ENCODE data around the gene KCNE5. TPM values are rescaled to one million over a fixed set of nuclear protein-coding genes. Genes with fewer than 3 reads are reported as not detected.

KCNE5 gene
- 3.6 and 3.7 TPM in 2 replicates for total RNA-seq (2021)
- long read RNA-seq, transcript KCNE5-201 (1 exons, 1,473 nt): major isoform, 5 of 5 reads
- long read RNA-seq, partial matches to known transcripts: 0 of 5 reads
- long read RNA-seq, other reads (novel, unspliced or antisense): 0 of 5 reads

GRCh38 chrX:109624641-109625616 lies at the start of gene KCNE5:
Gene KCNE5 (minus strand): TSS chrX:109625172. CDS start chrX:109625020, 152 bp downstream.
- Histone ChIP-seq H3K18ac (ENCODE audit: insufficient read length, low read depth, low read length) (peak within 1 kb of the TSS; percentile 63), H4K20me1 (ENCODE audit: control insufficient read depth, insufficient read depth, insufficient read length) (no peaks in the 10 kb centered on the region), H2BK12ac (ENCODE audit: insufficient read length, low read depth, low read length) (peak within 1 kb of the TSS; percentile 66), H2BK20ac (ENCODE audit: low read depth, low read length, poor library complexity, severe bottlenecking) (no peak within 1 kb of the TSS), H2BK120ac (ENCODE audit: low read depth, low read length, poor library complexity, severe bottlenecking) (no peak within 1 kb of the TSS), H3K14ac (ENCODE audit: insufficient read depth, low read length) (peak within 1 kb of the TSS; percentile 78), H3K9ac (ENCODE audit: extremely low read depth, insufficient read length, low read length) (no peak within 1 kb of the TSS), H3T11ph (ENCODE audit: low read length) (no peak within 1 kb of the TSS), H3K9me3 (ENCODE audit: control insufficient read depth, low read depth, low read length) (no peaks in the 10 kb centered on the region), H3K4me2 (ENCODE audit: insufficient read depth, insufficient read length, low read length) (peak within 1 kb of the TSS; percentile 41), H3K56ac (ENCODE audit: insufficient read length, low read depth, low read length) (no peak within 1 kb of the TSS), H2AFZ (ENCODE audit: low read length) (no peak within 1 kb of the TSS), H3K27ac (ENCODE audit: insufficient read length, low read depth, low read length) (no peak within 1 kb of the TSS), H3K4ac (ENCODE audit: low read depth, low read length) (no peak within 1 kb of the TSS), H2BK15ac (ENCODE audit: low read depth, low read length) (no peak within 1 kb of the TSS), H3K27me3 (ENCODE audit: insufficient read depth, low read length) (no peaks in the 10 kb centered on the region; the same call in 1 of the 2 replicates), H2BK5ac (ENCODE audit: insufficient read length, low read length) (no peak within 1 kb of the TSS), H4K5ac (ENCODE audit: insufficient read length, low read depth, low read length) (no peak within 1 kb of the TSS), H3K23ac (ENCODE audit: insufficient read length, low read depth, low read length) (no peak within 1 kb of the TSS), H4K91ac (ENCODE audit: insufficient read length, low read depth, low read length) (no peak within 1 kb of the TSS), H3K79me2 (ENCODE audit: insufficient read depth, low read length) (no peaks in the 10 kb centered on the region), H3K23me2 (ENCODE audit: insufficient read length, low read depth, low read length, poor library complexity, severe bottlenecking) (peaks cover 3% of the 10 kb centered on the region), H3K79me1 (ENCODE audit: insufficient read depth, low read depth, low read length, poor library complexity, severe bottlenecking) (no peaks in the 10 kb centered on the region), H4K8ac (replicated peaks; ENCODE audit: insufficient read length, low read depth, low read length) (no peak within 1 kb of the TSS), H2AK5ac (ENCODE audit: insufficient read length, low read length) (no peak within 1 kb of the TSS), H3K4me1 (ENCODE audit: insufficient read depth, low read length) (no peaks in the 10 kb centered on the region)
- Mint-ChIP-seq H3K9me3 (peaks cover 5 to 10% of the 10 kb centered on the region in 2 experiments; a peak in 4 of 5 replicates), H3K27ac (peak within 1 kb of the TSS in 1 of 3 experiments; percentile 91; a peak in 1 of 7 replicates), H3K4me3 (peak within 1 kb of the TSS; percentile 58 to 62), H3K4me1 (peaks cover 8% of the 10 kb centered on the region in 2 experiments), H3K36me3 (ENCODE audit: insufficient read depth in 1 of 3, low read depth in 3 of 3) (peaks cover 4 to 7% (median 5%) of the 10 kb centered on the region in 3 experiments; a peak in 6 of 7 replicates), H3K27me3 (ENCODE audit: low read depth) (peaks cover 33% of the 10 kb centered on the region)
- no peak for TF ChIP-seq CTCF (conservative IDR thresholded peaks at IDR 0.05)
- peak; percentile 75 for DNase-seq
- no CpG with 5 or more reads among the region's 79 CpGs for WGBS (ENCODE audit: extremely low coverage, insufficient read length, low lambda C conversion rate)

Data from H9 (cell line).